NB4 (cell line): ENCODE results near the gene RNF25.

Source experiments
- CTCF ChIP-seq: IDR thresholded peaks from one replicate; pipeline ENCODE4 v1.5.1; 2012; ENCODE audit warnings: low read depth, low read length
- MAX ChIP-seq: IDR thresholded peaks from 2 replicates; pipeline ENCODE4 v1.6.1; 2011; ENCODE audit warnings: low read depth, low read length
- MYC ChIP-seq: IDR thresholded peaks from 2 replicates; pipeline ENCODE4 v1.6.1; 2011; ENCODE audit warnings: low read depth, low read length
- POLR2A ChIP-seq: IDR thresholded peaks from 2 replicates; pipeline ENCODE4 v1.6.1; 2011; ENCODE audit warnings: mild to moderate bottlenecking; ENCODE audit not compliant: insufficient read length; ENCODE audit errors: extremely low read depth

GRCh38 chr2:218644721-218645120, 27.1 kb downstream of the RNF25 start:
- TF ChIP-seq CTCF (no peak), MYC (no peak), MAX (no peak), POLR2A (no peak)
